Panc1 (cell line): ENCODE data around the gene TIPRL.

Experiments used
- SIN3A ChIP-seq: IDR thresholded peaks from 2 replicates; pipeline ENCODE4 v1.6.1; 2012; ENCODE audit warnings: low read depth, mild to moderate bottlenecking, low read length, moderate library complexity, borderline replicate concordance; ENCODE audit not compliant: insufficient read depth
- TF ChIP-seq, protein P1 (sequence below), 2 experiments: IDR thresholded peaks; 2 replicates each; pipeline ENCODE4 v1.6.1; 2011 to 2012; ENCODE audit warnings: low read depth in 2 of 2, control low read depth in 1 of 2, low read length in 1 of 2, mild to moderate bottlenecking in 1 of 2, moderate library complexity in 1 of 2; ENCODE audit not compliant: insufficient read depth in 1 of 2
- TF ChIP-seq, protein P2 (sequence below): fragments of 450-650 bp; IDR thresholded peaks from 2 replicates; pipeline ENCODE4 v1.5.1; 2017; ENCODE audit warnings: mild to moderate bottlenecking

DNA sequence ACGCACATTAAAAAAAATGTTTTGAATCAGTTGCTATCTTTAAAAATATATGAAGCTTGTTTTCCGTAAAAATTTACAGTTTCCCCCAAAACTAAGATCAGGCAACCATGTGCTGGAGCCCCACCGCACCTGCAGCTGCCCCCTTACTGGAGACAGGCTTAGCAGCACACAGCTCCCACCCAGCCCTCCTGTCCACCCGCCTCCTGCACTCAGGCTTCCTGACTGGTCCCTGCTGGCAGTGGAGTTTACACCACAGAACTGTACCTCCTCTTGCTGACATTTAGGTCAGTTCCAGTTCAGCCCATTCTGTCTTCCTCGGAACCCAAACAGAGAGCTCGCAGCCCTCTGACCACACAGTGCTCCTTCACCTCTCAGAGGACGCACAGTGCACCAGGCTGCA, 44.1 kb upstream of the TIPRL start:
- TF ChIP-seq, protein P1, sequence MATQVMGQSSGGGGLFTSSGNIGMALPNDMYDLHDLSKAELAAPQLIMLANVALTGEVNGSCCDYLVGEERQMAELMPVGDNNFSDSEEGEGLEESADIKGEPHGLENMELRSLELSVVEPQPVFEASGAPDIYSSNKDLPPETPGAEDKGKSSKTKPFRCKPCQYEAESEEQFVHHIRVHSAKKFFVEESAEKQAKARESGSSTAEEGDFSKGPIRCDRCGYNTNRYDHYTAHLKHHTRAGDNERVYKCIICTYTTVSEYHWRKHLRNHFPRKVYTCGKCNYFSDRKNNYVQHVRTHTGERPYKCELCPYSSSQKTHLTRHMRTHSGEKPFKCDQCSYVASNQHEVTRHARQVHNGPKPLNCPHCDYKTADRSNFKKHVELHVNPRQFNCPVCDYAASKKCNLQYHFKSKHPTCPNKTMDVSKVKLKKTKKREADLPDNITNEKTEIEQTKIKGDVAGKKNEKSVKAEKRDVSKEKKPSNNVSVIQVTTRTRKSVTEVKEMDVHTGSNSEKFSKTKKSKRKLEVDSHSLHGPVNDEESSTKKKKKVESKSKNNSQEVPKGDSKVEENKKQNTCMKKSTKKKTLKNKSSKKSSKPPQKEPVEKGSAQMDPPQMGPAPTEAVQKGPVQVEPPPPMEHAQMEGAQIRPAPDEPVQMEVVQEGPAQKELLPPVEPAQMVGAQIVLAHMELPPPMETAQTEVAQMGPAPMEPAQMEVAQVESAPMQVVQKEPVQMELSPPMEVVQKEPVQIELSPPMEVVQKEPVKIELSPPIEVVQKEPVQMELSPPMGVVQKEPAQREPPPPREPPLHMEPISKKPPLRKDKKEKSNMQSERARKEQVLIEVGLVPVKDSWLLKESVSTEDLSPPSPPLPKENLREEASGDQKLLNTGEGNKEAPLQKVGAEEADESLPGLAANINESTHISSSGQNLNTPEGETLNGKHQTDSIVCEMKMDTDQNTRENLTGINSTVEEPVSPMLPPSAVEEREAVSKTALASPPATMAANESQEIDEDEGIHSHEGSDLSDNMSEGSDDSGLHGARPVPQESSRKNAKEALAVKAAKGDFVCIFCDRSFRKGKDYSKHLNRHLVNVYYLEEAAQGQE (IDR thresholded peaks at IDR 0.05; ENCODE audit: insufficient read depth in 1 of 2, low read depth in 2 of 2, low read length in 1 of 2): no peak
- TF ChIP-seq, protein P2, sequence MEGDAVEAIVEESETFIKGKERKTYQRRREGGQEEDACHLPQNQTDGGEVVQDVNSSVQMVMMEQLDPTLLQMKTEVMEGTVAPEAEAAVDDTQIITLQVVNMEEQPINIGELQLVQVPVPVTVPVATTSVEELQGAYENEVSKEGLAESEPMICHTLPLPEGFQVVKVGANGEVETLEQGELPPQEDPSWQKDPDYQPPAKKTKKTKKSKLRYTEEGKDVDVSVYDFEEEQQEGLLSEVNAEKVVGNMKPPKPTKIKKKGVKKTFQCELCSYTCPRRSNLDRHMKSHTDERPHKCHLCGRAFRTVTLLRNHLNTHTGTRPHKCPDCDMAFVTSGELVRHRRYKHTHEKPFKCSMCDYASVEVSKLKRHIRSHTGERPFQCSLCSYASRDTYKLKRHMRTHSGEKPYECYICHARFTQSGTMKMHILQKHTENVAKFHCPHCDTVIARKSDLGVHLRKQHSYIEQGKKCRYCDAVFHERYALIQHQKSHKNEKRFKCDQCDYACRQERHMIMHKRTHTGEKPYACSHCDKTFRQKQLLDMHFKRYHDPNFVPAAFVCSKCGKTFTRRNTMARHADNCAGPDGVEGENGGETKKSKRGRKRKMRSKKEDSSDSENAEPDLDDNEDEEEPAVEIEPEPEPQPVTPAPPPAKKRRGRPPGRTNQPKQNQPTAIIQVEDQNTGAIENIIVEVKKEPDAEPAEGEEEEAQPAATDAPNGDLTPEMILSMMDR: no peak
- TF ChIP-seq SIN3A: no peak
